Caco-2 (cell line): ENCODE measurements around the gene CTNND2. TPM values are rescaled to one million over a fixed set of nuclear protein-coding genes. Genes with fewer than 3 reads are reported as not detected.

Experiments
- BruUV-seq: library from RNA; stranded (reverse); fragments of 400-500 nt; replicated peaks from 2 replicates; lab custom pipeline; 2021; lab: Mats Ljungman, UMichigan
- CTCF ChIA-PET: fragments of 300-600 bp; sonication (Branson Sonifier 250); formaldehyde crosslinking; loops from one replicate; lab custom pipeline; 2022; ENCODE audit warnings: antibody characterized with exemption; lab: Charles Lee
- POLR2A ChIA-PET: fragments of 300-600 bp; sonication (Branson Sonifier 250); formaldehyde crosslinking; loops from one replicate; lab custom pipeline; 2022; ENCODE audit warnings: antibody characterized with exemption; lab: Charles Lee
- DNase-seq, 2 experiments: peaks; one replicate each; pipeline versions ENCODE4 v3.0.0 to v3.0.0-alpha.2; 2020 to 2022
- H3K27me3 ChIP-seq: replicated peaks from 2 replicates; pipeline ENCODE4 v1.6.0; 2011; ENCODE audit warnings: low read length; ENCODE audit not compliant: control insufficient read depth, insufficient read depth
- H3K36me3 ChIP-seq: 2 replicates; pipeline ENCODE4 v1.5.1; 2011; ENCODE audit warnings: low read length; ENCODE audit not compliant: control insufficient read depth, insufficient read depth
- H3K4me1 ChIP-seq: fragments of 250-450 bp; sonication (Bioruptor Pico); 2 replicates; pipeline ENCODE4 v1.5.1; 2020; ENCODE audit warnings: mild to moderate bottlenecking
- H3K4me3 ChIP-seq: 2 replicates; pipeline ENCODE4 v1.5.1; 2011; ENCODE audit warnings: low read depth, mild to moderate bottlenecking, control low read depth, low read length
- H3K9me3 ChIP-seq: fragments of 250-450 bp; sonication (Bioruptor Pico); 2 replicates; pipeline ENCODE4 v1.5.1; 2020; ENCODE audit warnings: mild to moderate bottlenecking, moderate library complexity
- H3K27ac Mint-ChIP-seq: one replicate; pipeline ENCODE4 v1.8.0; 2022; ENCODE audit warnings: mixed read lengths; ENCODE audit not compliant: unreplicated experiment
- H3K27me3 Mint-ChIP-seq: one replicate; pipeline ENCODE4 v1.8.0; 2022; ENCODE audit warnings: mixed read lengths; ENCODE audit not compliant: insufficient read depth, unreplicated experiment
- H3K36me3 Mint-ChIP-seq: one replicate; pipeline ENCODE4 v1.8.0; 2022; ENCODE audit warnings: mild to moderate bottlenecking, mixed read lengths; ENCODE audit not compliant: insufficient read depth, unreplicated experiment
- H3K4me1 Mint-ChIP-seq: one replicate; pipeline ENCODE4 v1.8.0; 2022; ENCODE audit warnings: low read depth, mixed read lengths; ENCODE audit not compliant: unreplicated experiment
- H3K4me3 Mint-ChIP-seq: one replicate; pipeline ENCODE4 v1.8.0; 2022; ENCODE audit warnings: mild to moderate bottlenecking, moderate library complexity, mixed read lengths; ENCODE audit not compliant: unreplicated experiment
- H3K9me3 Mint-ChIP-seq: one replicate; pipeline ENCODE4 v1.8.0; 2022; ENCODE audit warnings: mixed read lengths; ENCODE audit not compliant: unreplicated experiment
- CTCF ChIP-seq, 2 experiments: fragments of 200-600 bp in 1 of 2; IDR thresholded peaks; 1 replicate in 1 of 2; 2 replicates in 1 of 2; pipeline versions ENCODE4 v1.5.1 to v1.8.0; 2011 to 2022; ENCODE audit warnings: antibody characterized with exemption in 1 of 2, control low read depth in 1 of 2, inconsistent platforms in 1 of 2, low read depth in 1 of 2, low read length in 1 of 2, mild to moderate bottlenecking in 1 of 2, moderate library complexity in 1 of 2; ENCODE audit not compliant: insufficient read depth in 1 of 2, severe bottlenecking in 1 of 2, unreplicated experiment in 1 of 2
- intact Hi-C: fragments of 100-400 bp; cut with micrococcal nuclease; formaldehyde crosslinking; loops from one replicate; pipeline ENCODE4 v1.10.0; 2022; ENCODE audit not compliant: unreplicated experiment
- total RNA-seq: library from RNA; stranded (reverse); gene quantifications from 2 replicates; pipeline ENCODE4 v1.2.3, GENCODE V29; 2022

CTNND2 gene
- total RNA-seq, 1 experiment from 2014 or later, result 0.32 TPM

GRCh38 chr5:11496137-11496719 lies 408.0 kb downstream of the CTNND2 start:
- H3K9me3 ChIP-seq, result no peaks in the 10 kb centered on the region
- peaks cover 8% of the 10 kb centered on the region; the same call in 1 of the 2 replicates for H3K4me1 ChIP-seq
- H3K4me1 Mint-ChIP-seq, result peaks cover 10% of the 10 kb centered on the region
- H3K36me3 Mint-ChIP-seq, result no peaks in the 10 kb centered on the region
- no peak overlapping the region for H3K27ac Mint-ChIP-seq
- ChIA-PET CTCF (no interaction called here), POLR2A (no interaction called here)
- H3K4me3 ChIP-seq, result no peak overlapping the region
- intact Hi-C loops, result loop anchor here (10.0 kb wide), 1 partner anchor 219 kb away; no protein-coding TSS in a partner anchor
- H3K27me3 ChIP-seq, result no peaks in the 10 kb centered on the region
- no peaks in the 10 kb centered on the region for H3K27me3 Mint-ChIP-seq
- no peak overlapping the region for H3K4me3 Mint-ChIP-seq
- H3K36me3 ChIP-seq, result no peaks in the 10 kb centered on the region
- no TSS peak for BruUV-seq
- no peaks in the 10 kb centered on the region for H3K9me3 Mint-ChIP-seq
- DNase-seq, result no peak
- TF ChIP-seq CTCF (IDR thresholded peaks at IDR 0.05; ENCODE audit: insufficient read depth in 1 of 2, low read depth in 1 of 2, low read length in 1 of 2, severe bottlenecking in 1 of 2, unreplicated experiment in 1 of 2), result no peak

GRCh38 chr5:11494340-11494739 lies 409.9 kb downstream of the CTNND2 start:
- no TSS peak for BruUV-seq
- peak in 1 of 2 experiments; percentile 15 for TF ChIP-seq CTCF (IDR thresholded peaks at IDR 0.05; ENCODE audit: insufficient read depth in 1 of 2, low read depth in 1 of 2, low read length in 1 of 2, severe bottlenecking in 1 of 2, unreplicated experiment in 1 of 2)

GRCh38 chr5:11491404-11492075 lies 412.7 kb downstream of the CTNND2 start:
- Mint-ChIP-seq H3K4me3 (no peak overlapping the region), H3K9me3 (no peaks in the 10 kb centered on the region), H3K27ac (no peak overlapping the region), H3K4me1 (peaks cover 10% of the 10 kb centered on the region), H3K27me3 (no peaks in the 10 kb centered on the region), H3K36me3 (no peaks in the 10 kb centered on the region)
- Histone ChIP-seq H3K4me1 (peaks cover 8% of the 10 kb centered on the region; the same call in 1 of the 2 replicates), H3K36me3 (no peaks in the 10 kb centered on the region), H3K27me3 (no peaks in the 10 kb centered on the region), H3K4me3 (no peak overlapping the region), H3K9me3 (no peaks in the 10 kb centered on the region)
- DNase-seq, result no peak
- intact Hi-C loops, result loop anchor here (10.0 kb wide), 1 partner anchor 223 kb away; no protein-coding TSS in a partner anchor
- no TSS peak for BruUV-seq
- CTCF ChIA-PET, result no interaction called here
- TF ChIP-seq CTCF (IDR thresholded peaks at IDR 0.05; ENCODE audit: insufficient read depth in 1 of 2, low read depth in 1 of 2, low read length in 1 of 2, severe bottlenecking in 1 of 2, unreplicated experiment in 1 of 2), result no peak
- POLR2A ChIA-PET, result no interaction called here

More at GRCh38 chr5:11494340-11494739, 409.9 kb downstream of the CTNND2 start:
- ChIA-PET POLR2A (no interaction called here), CTCF (no interaction called here)
- Histone ChIP-seq H3K4me1 (peaks cover 8% of the 10 kb centered on the region; the same call in 1 of the 2 replicates), H3K27me3 (no peaks in the 10 kb centered on the region), H3K9me3 (no peaks in the 10 kb centered on the region), H3K4me3 (no peak overlapping the region), H3K36me3 (no peaks in the 10 kb centered on the region)
- intact Hi-C loops, result loop anchor here (2.0 to 10.0 kb wide), 2 partner anchors 220 to 228 kb away; no protein-coding TSS in a partner anchor
- Mint-ChIP-seq H3K27ac (no peak overlapping the region), H3K4me3 (no peak overlapping the region), H3K27me3 (no peaks in the 10 kb centered on the region), H3K36me3 (no peaks in the 10 kb centered on the region), H3K4me1 (peaks cover 10% of the 10 kb centered on the region), H3K9me3 (no peaks in the 10 kb centered on the region)
- no peak for DNase-seq
